ENCODE results near the gene ZNF862. TPM values are rescaled to one million over a fixed set of nuclear protein-coding genes. Genes with fewer than 3 reads are reported as not detected.

ZNF862 gene
- total and polyA plus RNA-seq, 9 donors = 11.4 to 29.8 (median 22.7) TPM

DNA sequence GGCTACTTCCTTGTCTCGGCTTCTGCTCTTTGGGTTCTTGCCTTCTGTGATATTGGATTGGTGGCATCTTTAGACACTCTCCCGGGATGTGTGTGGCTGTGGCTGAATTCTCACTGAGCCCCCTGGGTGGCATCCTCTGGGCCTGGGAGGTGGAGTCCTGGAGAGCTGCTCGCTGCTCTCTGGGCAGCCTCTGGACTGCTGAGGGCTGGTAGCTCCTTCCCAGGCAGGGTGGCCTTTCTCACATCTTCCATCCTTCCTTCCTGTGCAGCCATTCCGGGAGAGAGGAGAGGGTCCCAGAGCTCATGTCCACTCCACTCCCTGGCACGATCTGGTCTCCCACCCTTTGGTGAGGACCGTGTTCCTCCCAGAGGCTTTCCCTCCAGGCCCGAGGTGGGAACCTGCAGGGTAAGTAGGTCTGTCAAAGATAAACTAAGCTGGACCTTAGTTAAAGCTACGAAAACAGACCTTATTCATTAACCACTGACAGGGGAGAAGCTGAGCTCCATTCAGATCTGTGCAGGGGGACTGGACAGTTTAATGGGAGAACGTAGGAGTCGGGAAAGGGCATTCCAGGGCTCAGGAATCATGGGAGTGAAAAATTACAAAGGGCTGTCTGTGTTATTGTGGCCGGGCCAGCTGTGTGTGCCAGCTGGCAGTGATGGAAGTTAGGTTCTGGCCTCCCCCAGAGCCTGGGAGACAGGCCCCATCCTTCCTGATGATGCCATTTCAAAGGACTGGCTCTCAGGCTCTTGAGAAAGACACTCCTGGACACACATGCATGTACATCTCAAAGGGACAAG, 44.3 kb downstream of the ZNF862 start:
- intact Hi-C loops (cut with DNase I) = loop anchor here in 1 of 4 donors (10.0 kb wide), 1 partner anchor 392 kb away; no protein-coding TSS in a partner anchor
- TF ChIP-seq, protein P1, sequence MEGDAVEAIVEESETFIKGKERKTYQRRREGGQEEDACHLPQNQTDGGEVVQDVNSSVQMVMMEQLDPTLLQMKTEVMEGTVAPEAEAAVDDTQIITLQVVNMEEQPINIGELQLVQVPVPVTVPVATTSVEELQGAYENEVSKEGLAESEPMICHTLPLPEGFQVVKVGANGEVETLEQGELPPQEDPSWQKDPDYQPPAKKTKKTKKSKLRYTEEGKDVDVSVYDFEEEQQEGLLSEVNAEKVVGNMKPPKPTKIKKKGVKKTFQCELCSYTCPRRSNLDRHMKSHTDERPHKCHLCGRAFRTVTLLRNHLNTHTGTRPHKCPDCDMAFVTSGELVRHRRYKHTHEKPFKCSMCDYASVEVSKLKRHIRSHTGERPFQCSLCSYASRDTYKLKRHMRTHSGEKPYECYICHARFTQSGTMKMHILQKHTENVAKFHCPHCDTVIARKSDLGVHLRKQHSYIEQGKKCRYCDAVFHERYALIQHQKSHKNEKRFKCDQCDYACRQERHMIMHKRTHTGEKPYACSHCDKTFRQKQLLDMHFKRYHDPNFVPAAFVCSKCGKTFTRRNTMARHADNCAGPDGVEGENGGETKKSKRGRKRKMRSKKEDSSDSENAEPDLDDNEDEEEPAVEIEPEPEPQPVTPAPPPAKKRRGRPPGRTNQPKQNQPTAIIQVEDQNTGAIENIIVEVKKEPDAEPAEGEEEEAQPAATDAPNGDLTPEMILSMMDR (IDR thresholded peaks at IDR 0.05) = no peak
- TF ChIP-seq POLR2A (IDR thresholded peaks at IDR 0.05) (no peak), EP300 (IDR thresholded peaks at IDR 0.05) (no peak)

DNA sequence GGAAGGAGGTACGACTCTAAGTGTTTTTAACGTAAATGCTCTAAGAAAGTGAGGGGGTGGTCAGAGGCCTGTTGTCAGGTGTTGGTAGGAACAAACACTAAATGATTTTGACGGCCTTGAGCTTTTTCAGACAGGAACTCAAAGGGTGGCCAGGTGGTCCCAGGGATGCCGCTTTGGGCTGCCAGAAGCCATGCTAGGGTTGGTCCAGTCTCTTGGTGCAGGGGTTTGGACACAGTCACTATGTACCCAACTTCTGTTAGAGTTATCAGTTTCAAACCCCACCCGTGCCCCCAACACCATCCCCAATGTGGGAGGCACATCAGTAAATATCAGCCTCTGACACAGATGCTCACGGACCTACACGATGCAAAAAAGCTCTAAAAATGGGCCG, 44.9 kb downstream of the ZNF862 start:
- TF ChIP-seq, protein P1 (IDR thresholded peaks at IDR 0.05) = no peak
- TF ChIP-seq EP300 (IDR thresholded peaks at IDR 0.05) (no peak), POLR2A (IDR thresholded peaks at IDR 0.05) (no peak)
- 35 to 45% (median 39%) methylated on average over 8 of the region's 8 CpGs for WGBS, 3 donors
- DNase-seq = peak in 1 of 5 donors; percentile 9

More for the DNA sequence above, 44.3 kb downstream of the ZNF862 start:
- Histone ChIP-seq H3K4me1 (ENCODE audit: insufficient read depth) (peaks cover 4% of the 10 kb centered on the region), H3K27ac (no peak overlapping the region), H3K36me3 (no peaks in the 10 kb centered on the region), H3K9me3 (no peaks in the 10 kb centered on the region), H3K27me3 (no peaks in the 10 kb centered on the region), H3K4me3 (no peak overlapping the region)
- WGBS, 3 donors = 41 to 62% (median 45%) methylated on average over 11 of the region's 11 CpGs
- DNase-seq = peak in 2 of 5 donors; percentile 33 to 53

DNA sequence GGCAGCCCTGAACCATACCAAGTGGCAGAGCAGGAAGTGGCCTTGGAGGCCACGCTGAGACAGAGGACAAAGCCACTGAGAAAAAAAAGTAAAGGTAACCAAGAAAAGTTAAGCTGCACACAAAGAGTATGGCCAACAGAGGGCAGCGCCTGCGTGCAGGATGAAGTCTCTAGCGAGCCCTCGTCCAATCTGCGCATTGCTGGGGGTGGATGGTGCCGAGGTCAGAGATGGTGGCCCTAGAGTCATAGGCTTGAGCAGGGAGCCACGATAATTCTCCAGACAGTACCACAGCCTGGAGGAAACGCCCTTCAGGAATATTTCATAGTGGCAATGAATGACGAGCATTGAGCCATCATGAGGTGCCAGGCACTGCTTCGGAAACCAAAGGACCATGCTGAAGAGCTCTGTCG, 45.3 kb downstream of the ZNF862 start:
- Histone ChIP-seq H3K36me3 (no peaks in the 10 kb centered on the region), H3K4me1 (ENCODE audit: insufficient read depth) (peaks cover 4% of the 10 kb centered on the region), H3K4me3 (no peak overlapping the region), H3K9me3 (no peaks in the 10 kb centered on the region), H3K27me3 (no peaks in the 10 kb centered on the region), H3K27ac (no peak overlapping the region)
- peak in 2 of 5 donors; percentile 55 to 69 for DNase-seq
- intact Hi-C loops (cut with DNase I) = loop anchor here in 1 of 4 donors (10.0 kb wide), 1 partner anchor 391 kb away; no protein-coding TSS in a partner anchor
- WGBS, 3 donors = 25 to 27% (median 25%) methylated on average over 12 of the region's 12 CpGs
- TF ChIP-seq, protein P1 (IDR thresholded peaks at IDR 0.05) = peak; percentile 11 to 54 (median 24)
- TF ChIP-seq EP300 (IDR thresholded peaks at IDR 0.05) (no peak), POLR2A (IDR thresholded peaks at IDR 0.05) (no peak)

More for the DNA sequence above, 44.9 kb downstream of the ZNF862 start:
- H3K27ac ChIP-seq = no peak overlapping the region
- H3K9me3 ChIP-seq = no peaks in the 10 kb centered on the region
- H3K27me3 ChIP-seq = no peaks in the 10 kb centered on the region
- no peaks in the 10 kb centered on the region for H3K36me3 ChIP-seq
- intact Hi-C loops (cut with DNase I) = loop anchor here in 1 of 4 donors (10.0 kb wide), 1 partner anchor 392 kb away; no protein-coding TSS in a partner anchor
- H3K4me1 ChIP-seq (ENCODE audit: insufficient read depth) = peaks cover 4% of the 10 kb centered on the region
- H3K4me3 ChIP-seq = no peak overlapping the region

DNA sequence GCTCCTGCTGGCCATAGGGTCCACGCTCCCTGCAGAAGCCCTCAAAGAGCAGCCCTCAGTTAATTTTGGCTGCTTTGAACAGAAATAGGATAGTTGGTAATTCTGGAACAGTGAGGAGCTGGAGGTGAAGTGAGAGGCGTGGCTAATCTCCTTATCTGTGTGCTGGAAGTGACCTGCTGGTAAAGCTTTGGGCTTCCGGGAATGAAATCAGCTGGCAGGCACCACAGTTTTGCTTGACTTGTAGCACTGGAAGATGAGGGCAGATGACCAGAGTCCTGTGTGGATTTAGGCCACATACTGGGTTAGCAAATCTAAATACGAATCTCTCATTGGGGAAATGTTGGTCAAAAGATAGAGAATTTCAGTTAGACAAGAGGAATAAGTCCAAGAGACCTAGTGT, 45.8 kb downstream of the ZNF862 start:
- intact Hi-C loops (cut with DNase I) = loop anchor here in 1 of 4 donors (10.0 kb wide), 1 partner anchor 391 kb away; no protein-coding TSS in a partner anchor
- H3K36me3 ChIP-seq = no peaks in the 10 kb centered on the region
- TF ChIP-seq POLR2A (IDR thresholded peaks at IDR 0.05) (no peak), EP300 (IDR thresholded peaks at IDR 0.05) (no peak)
- TF ChIP-seq, protein P1 (IDR thresholded peaks at IDR 0.05) = no peak
- 47 to 67% (median 59%) methylated on average over 4 of the region's 4 CpGs for WGBS, 3 donors
- DNase-seq = peak in 1 of 5 donors; percentile 18
- H3K27me3 ChIP-seq = no peaks in the 10 kb centered on the region
- H3K4me3 ChIP-seq = no peak overlapping the region
- H3K27ac ChIP-seq = no peak overlapping the region
- peaks cover 4% of the 10 kb centered on the region for H3K4me1 ChIP-seq (ENCODE audit: insufficient read depth)
- no peaks in the 10 kb centered on the region for H3K9me3 ChIP-seq
